Stimulated activated CD8-positive, alpha-beta memory T cell treated with anti-CD3 and anti-CD28 coated beads, Interleukin-4, amount 100 ng/mL, for 48 hours (primary cell): Measurements from ENCODE around the gene APBA1.

Source experiments
- DNase-seq: peaks from one replicate; pipeline ENCODE4 v3.0.0-alpha.2; 2020

APBA1 gene

GRCh38 chr9:69655065-69655464, 17.1 kb downstream of the APBA1 start:
- DNase-seq: no peak

DNA sequence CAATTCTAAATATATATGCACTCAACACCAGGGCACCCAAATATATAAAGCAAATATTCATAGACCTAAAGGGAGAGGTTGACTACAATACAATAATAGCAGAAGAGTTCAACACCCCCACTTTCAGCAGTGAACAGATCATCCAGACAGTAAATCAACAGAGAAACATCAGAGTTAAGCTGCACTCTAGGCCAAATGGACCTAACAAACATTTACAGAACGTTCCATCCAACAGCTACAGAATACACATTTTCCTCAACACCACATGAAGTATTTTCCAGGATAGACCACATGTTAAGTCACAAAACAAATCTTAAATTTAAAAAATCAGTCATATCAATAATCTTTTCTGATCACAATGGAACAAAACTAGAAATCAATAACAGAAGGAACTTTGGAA, 18.9 kb downstream of the APBA1 start:
- no peak for DNase-seq

DNA sequence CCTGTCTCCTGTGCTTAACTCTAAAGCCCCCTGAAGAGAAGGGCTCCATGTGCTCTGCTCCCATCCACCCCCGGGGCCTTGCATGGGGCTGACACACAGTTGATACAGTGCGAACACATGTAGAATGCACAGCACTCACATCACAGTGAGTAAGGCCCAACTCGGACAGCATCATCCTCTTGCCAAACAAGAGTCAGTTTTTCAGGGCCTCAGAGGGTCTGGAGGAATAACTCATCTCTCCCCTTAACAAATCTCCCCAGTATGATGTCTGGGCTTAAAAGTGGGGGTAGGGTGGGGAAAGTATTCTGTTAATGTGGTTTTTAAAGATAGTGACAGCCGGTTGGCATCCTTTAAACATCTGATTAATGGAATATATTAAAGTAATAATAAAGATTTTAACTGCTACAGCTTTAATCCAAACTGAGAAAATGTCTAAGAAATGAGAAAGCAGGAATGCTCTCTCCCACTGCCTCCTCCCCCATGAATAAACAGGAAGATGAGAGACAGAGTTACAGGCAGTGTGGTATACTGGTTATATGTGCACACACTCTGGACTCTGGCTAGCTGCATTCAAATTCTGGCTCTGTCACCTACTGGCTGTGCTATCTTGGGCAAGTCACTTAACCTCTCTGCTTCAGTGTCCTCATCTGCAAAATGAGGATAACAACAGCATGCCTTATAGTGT, 22.5 kb downstream of the APBA1 start:
- DNase-seq: no peak

DNA sequence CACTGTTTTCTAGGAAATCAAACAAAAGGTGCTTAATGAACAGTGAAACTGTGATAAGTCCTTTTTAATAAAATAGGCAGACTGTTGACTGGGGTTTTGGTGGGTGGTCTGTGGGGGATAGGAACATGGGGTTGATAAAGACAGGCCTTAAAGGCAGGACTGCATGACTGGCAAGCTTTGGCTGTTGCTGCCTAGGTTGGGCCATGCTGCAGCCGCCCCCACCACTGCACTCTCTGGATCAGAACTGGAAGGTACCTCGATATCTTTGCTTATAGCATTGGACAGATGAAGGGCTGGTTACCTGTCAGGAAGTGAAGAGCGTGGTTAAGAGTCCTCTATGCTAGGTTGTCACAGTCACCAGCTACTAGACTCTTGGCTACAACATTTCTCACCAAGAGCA, 24.4 kb downstream of the APBA1 start:
- DNase-seq: no peak

DNA sequence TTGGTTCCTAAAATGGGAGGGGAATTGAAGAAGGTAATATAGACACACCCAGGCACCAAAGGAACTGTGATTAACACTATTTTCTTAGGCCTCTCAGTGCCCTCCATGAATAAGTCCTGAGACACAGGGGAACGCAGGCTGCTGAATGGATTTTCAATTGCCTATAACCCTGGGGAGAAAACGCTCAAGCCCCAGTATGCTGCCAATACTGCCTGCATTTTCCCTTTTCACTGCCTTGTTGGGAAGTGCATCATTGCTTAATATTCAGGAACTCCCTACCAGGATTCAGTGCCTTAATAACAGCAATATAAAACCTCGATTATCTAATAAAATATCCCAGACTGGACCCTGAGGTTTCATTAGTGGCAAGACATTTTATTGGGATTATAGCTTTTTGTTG, 25.4 kb downstream of the APBA1 start:
- no peak for DNase-seq

DNA sequence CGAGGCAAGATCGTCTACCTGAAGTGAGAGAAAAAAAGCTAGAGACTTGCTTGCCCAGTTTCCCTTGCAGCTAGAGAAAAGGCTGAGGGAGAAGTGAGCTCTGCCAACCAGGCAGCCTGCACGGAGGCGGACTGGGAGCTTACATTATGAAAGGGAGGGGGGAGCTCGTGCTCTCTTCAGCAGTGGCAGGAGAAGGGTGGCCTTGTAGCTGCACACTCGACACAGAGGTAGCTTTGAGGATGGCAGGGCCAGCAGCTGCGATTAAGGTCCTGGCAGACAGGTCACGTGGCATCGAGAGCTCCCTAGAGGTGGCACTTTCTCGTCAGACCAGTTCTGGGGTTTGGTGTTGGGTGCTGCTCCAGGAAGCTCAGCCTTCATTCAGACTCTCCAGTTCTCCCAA, 26.7 kb downstream of the APBA1 start:
- DNase-seq: no peak

DNA sequence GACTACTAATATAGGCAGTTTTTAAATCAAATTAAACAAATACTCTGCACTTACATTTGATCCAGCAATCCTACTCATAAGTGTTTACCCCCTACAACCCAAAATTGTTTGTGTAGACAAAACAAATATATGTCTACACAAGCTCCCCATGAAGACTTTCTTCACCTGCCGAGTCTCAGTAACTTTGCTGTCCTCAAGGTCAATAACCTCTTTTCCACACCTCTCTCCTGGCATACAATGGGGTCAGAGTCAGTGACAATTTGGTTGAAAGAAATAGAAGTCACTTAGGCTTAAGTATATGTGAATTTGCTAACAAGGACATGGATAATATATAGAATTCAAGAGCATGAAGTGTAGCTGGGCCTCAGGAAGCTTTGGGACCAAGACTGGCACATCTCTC, 29.1 kb downstream of the APBA1 start:
- DNase-seq: no peak

GRCh38 chr9:69637817-69638200, 34.4 kb downstream of the APBA1 start:
- no peak for DNase-seq

DNA sequence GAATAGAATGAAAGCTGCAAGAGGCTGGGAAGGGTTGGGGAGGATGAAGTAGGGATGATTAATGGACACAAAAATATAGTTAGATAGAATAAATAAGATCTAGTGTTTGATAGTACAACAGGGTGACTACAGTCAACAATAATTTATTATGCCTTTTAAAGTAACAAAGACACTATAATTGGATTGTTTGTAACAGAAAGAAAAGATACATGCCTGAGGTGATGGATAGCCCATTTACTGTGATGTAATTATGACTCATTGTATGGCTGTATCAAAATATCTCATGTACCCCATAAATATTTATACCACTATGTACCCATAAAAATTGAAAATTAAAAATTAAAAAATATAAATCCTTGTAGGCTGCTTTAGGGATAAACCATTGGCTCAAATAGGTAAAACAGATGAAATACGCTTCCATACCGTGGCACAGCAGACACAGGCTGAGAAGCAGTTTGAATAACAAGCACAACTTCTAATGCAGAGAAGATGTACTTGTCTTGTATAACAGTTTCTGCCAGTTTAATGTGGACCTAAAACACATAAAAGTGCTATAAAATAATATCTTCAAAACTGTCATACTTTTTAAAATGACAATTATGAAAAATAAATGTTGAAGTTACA, 34.9 kb downstream of the APBA1 start:
- no peak for DNase-seq

DNA sequence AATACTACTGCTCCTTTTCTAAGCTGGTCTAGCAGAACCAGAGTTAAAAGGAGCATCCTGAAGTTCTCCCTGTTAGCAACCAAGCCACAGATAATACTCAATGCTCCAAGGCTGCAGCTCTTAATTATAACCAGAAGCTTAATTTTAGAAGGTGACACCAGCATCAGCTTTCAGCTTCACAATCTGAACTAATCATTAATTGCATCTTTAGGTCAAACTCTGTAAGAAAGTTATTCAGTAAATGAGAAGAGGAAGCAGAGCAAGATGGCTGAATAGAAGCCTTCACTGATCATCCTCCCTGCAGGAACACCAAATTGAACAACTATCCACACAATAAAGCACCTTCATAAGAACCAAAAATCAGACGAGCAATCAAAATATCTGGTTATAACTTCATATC, 38.5 kb downstream of the APBA1 start:
- no peak for DNase-seq

DNA sequence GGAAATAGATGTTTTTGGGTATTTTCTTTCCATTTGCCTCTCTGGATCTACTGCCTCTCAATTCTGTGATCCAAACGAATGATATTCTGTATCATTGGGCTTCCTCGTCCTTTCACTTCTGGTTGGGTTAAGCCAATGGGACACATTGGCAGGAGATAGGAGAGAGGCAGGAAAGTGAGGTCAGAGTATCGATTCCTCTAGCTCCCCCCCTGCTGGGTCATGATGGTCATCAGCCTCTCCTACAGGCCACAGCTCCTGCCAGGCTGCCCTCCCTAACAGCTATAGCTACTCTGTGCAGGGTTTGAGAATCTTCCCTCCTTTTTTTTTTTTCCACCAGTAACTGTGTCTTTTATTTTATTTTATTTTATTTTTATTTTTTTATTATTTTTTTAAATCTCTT, 39.4 kb downstream of the APBA1 start:
- no peak for DNase-seq

GRCh38 chr9:69627281-69627680, 44.9 kb downstream of the APBA1 start:
- DNase-seq: no peak

GRCh38 chr9:69623276-69623675, 48.9 kb downstream of the APBA1 start:
- DNase-seq: no peak

GRCh38 chr9:69622676-69623075, 49.5 kb downstream of the APBA1 start:
- DNase-seq: no peak

GRCh38 chr9:69621730-69622460, 50.3 kb downstream of the APBA1 start:
- DNase-seq: no peak

DNA sequence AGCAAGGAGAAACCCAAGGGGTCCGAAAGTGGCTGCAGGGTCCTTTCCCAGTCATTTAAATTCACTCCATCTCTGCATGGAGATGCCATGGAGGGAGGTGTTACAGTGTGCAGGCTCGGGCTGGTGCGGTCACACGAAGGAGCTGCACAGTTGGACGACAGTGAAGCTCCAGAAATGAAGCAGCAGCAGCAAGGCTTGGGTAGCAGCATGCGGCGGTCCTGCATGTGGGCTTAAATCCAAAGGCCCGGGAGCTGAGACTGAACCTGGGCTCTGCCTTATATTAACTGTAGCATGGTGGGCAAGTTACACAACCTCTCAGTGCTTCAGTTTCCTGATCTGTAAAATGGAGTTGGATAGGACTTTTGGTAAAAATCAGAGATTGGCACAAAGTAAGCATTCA, 51.4 kb downstream of the APBA1 start:
- DNase-seq: no peak

GRCh38 chr9:69619233-69619632, 52.9 kb downstream of the APBA1 start:
- DNase-seq: no peak

- no peak for DNase-seq
Observed at GRCh38 chr9:69617006-69617405, 55.2 kb downstream of the APBA1 start.

GRCh38 chr9:69615880-69616279, 56.3 kb downstream of the APBA1 start:
- no peak for DNase-seq

GRCh38 chr9:69611221-69611620, 61.0 kb downstream of the APBA1 start:
- DNase-seq: no peak

GRCh38 chr9:69609156-69609555, 63.0 kb downstream of the APBA1 start:
- no peak for DNase-seq

- DNase-seq: no peak
Observed at GRCh38 chr9:69606089-69606488, 66.1 kb downstream of the APBA1 start.

DNA sequence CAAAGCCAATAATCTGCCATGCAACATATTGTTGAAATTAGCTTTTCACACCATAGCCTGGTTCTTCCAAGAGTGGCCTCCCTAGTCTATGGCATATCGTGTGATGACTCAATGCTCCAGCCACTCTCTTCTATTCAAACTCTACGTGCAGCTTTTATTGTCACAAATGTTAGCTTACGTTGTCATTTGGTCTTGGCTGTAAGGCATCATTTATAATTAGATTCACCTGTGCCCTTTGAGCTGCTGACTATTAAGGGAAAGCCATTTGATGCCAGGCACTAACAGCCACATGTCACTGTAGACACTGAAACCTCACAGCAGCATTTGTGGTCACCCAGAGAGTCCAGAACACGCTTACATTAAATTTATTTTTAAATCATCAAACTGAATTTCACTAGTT, 66.8 kb downstream of the APBA1 start:
- DNase-seq: no peak

DNA sequence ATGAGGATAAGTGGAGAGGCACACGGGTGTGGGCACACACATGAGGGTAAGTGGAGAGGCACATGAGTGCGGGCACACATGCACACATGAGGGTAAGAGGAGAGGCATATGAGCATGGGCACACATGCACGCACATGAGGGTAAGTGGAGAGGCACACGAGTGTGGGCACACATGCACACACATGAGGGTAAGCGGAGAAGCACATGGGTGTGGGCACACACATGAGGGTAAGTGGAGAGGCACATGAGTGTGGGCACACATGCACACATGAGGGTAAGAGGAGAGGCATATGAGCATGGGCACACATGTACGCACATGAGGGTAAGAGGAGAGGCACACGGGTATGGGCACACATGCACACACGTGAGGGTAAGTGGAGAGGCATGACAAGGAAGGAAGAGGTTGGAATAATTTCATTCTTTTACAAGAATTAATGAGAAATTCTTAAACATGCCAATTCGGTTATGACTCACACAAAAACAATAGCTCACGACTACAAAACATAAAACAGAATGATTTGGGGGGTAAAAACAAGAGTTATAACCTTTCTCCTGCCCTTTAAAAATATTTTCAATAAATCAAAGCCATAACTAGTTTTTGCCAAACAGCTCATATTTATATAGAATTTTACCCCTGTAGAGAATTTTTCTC, 67.5 kb downstream of the APBA1 start:
- no peak for DNase-seq
